IPS-18a (cell line): ENCODE data around the gene MEIS2.

ENCODE experiments used
- H3K27ac ChIP-seq: one replicate; pipeline ENCODE4 v1.5.1; 2013; ENCODE audit warnings: low read length
- H3K27me3 ChIP-seq: one replicate; pipeline ENCODE4 v1.6.1; 2013; ENCODE audit warnings: mild to moderate bottlenecking, low read length; ENCODE audit not compliant: control insufficient read depth, insufficient read depth
- H3K36me3 ChIP-seq: one replicate; pipeline ENCODE4 v1.6.1; 2013; ENCODE audit warnings: low read depth, low read length; ENCODE audit not compliant: control insufficient read depth
- H3K4me1 ChIP-seq: one replicate; pipeline ENCODE4 v1.6.1; 2013; ENCODE audit warnings: low read depth, low read length; ENCODE audit not compliant: control insufficient read depth
- H3K4me3 ChIP-seq: one replicate; pipeline ENCODE4 v1.5.1; 2013; ENCODE audit warnings: low read length
- H3K9ac ChIP-seq: one replicate; pipeline ENCODE4 v1.6.1; 2013; ENCODE audit warnings: mild to moderate bottlenecking, low read length, moderate library complexity
- H3K9me3 ChIP-seq: one replicate; pipeline ENCODE4 v1.6.1; 2013; ENCODE audit warnings: low read depth, low read length; ENCODE audit not compliant: control insufficient read depth

MEIS2 gene

GRCh38 chr15:36893276-36893675 lies 207.1 kb downstream of the MEIS2 start:
- Histone ChIP-seq H3K9me3 (no peaks in the 10 kb centered on the region), H3K27ac (no peak overlapping the region), H3K27me3 (peaks cover 51% of the 10 kb centered on the region), H3K9ac (no peak overlapping the region), H3K4me3 (no peak overlapping the region), H3K4me1 (peaks cover 29% of the 10 kb centered on the region), H3K36me3 (no peaks in the 10 kb centered on the region)

- peaks cover 84% of the 10 kb centered on the region for H3K27me3 ChIP-seq
These were observed 212.0 kb downstream of the MEIS2 start for GRCh38 chr15:36888011-36888992.

GRCh38 chr15:36887214-36887961 lies 213.0 kb downstream of the MEIS2 start:
- Histone ChIP-seq H3K27ac (no peak overlapping the region), H3K9ac (no peak overlapping the region), H3K27me3 (peaks cover 93% of the 10 kb centered on the region), H3K36me3 (no peaks in the 10 kb centered on the region), H3K9me3 (no peaks in the 10 kb centered on the region), H3K4me1 (peaks cover 56% of the 10 kb centered on the region), H3K4me3 (peak overlapping the region; percentile 54)

More at GRCh38 chr15:36888011-36888992, 212.0 kb downstream of the MEIS2 start:
- Histone ChIP-seq H3K4me1 (peaks cover 47% of the 10 kb centered on the region), H3K4me3 (peak overlapping the region; percentile 54), H3K27ac (no peak overlapping the region), H3K9ac (no peak overlapping the region), H3K9me3 (no peaks in the 10 kb centered on the region), H3K36me3 (no peaks in the 10 kb centered on the region)

GRCh38 chr15:36886701-36887100 lies 213.6 kb downstream of the MEIS2 start:
- no peaks in the 10 kb centered on the region for H3K36me3 ChIP-seq
- peak overlapping the region; percentile 13 for H3K9ac ChIP-seq
- H3K9me3 ChIP-seq, result no peaks in the 10 kb centered on the region
- H3K27ac ChIP-seq, result no peak overlapping the region
- peak overlapping the region; percentile 54 for H3K4me3 ChIP-seq
- H3K27me3 ChIP-seq, result peaks cover 100% of the 10 kb centered on the region
- peaks cover 57% of the 10 kb centered on the region for H3K4me1 ChIP-seq

- peaks cover 57% of the 10 kb centered on the region for H3K4me1 ChIP-seq
- H3K9me3 ChIP-seq, result no peaks in the 10 kb centered on the region
- peaks cover 100% of the 10 kb centered on the region for H3K27me3 ChIP-seq
- H3K36me3 ChIP-seq, result no peaks in the 10 kb centered on the region
- peak overlapping the region; percentile 13 for H3K9ac ChIP-seq
- no peak overlapping the region for H3K27ac ChIP-seq
- H3K4me3 ChIP-seq, result peak overlapping the region; percentile 54
These were observed 214.2 kb downstream of the MEIS2 start for GRCh38 chr15:36886191-36886590.

GRCh38 chr15:36885771-36886170 lies 214.6 kb downstream of the MEIS2 start:
- H3K4me3 ChIP-seq, result peak overlapping the region; percentile 54
- H3K36me3 ChIP-seq, result no peaks in the 10 kb centered on the region
- H3K9ac ChIP-seq, result no peak overlapping the region
- H3K9me3 ChIP-seq, result no peaks in the 10 kb centered on the region
- H3K27me3 ChIP-seq, result peaks cover 100% of the 10 kb centered on the region
- H3K27ac ChIP-seq, result no peak overlapping the region
- peaks cover 57% of the 10 kb centered on the region for H3K4me1 ChIP-seq

GRCh38 chr15:36884936-36885635 lies 215.3 kb downstream of the MEIS2 start:
- Histone ChIP-seq H3K36me3 (no peaks in the 10 kb centered on the region), H3K4me3 (peak overlapping the region; percentile 52), H3K9me3 (no peaks in the 10 kb centered on the region), H3K27ac (no peak overlapping the region), H3K9ac (no peak overlapping the region), H3K4me1 (peaks cover 57% of the 10 kb centered on the region), H3K27me3 (peaks cover 100% of the 10 kb centered on the region)

- H3K9me3 ChIP-seq, result no peaks in the 10 kb centered on the region
- no peaks in the 10 kb centered on the region for H3K36me3 ChIP-seq
- peak overlapping the region; percentile 52 for H3K4me3 ChIP-seq
- H3K4me1 ChIP-seq, result peaks cover 62% of the 10 kb centered on the region
- H3K27ac ChIP-seq, result no peak overlapping the region
- peaks cover 100% of the 10 kb centered on the region for H3K27me3 ChIP-seq
- no peak overlapping the region for H3K9ac ChIP-seq
These were observed 215.9 kb downstream of the MEIS2 start for GRCh38 chr15:36884518-36884875.

- Histone ChIP-seq H3K36me3 (no peaks in the 10 kb centered on the region), H3K9me3 (no peaks in the 10 kb centered on the region), H3K4me3 (peak overlapping the region; percentile 52), H3K9ac (no peak overlapping the region), H3K27me3 (peaks cover 100% of the 10 kb centered on the region), H3K27ac (no peak overlapping the region), H3K4me1 (peaks cover 66% of the 10 kb centered on the region)
These were observed 216.4 kb downstream of the MEIS2 start for GRCh38 chr15:36883713-36884517.

GRCh38 chr15:36882487-36883131 lies 217.7 kb downstream of the MEIS2 start:
- Histone ChIP-seq H3K4me1 (peaks cover 60% of the 10 kb centered on the region), H3K27ac (no peak overlapping the region), H3K36me3 (no peaks in the 10 kb centered on the region), H3K27me3 (peaks cover 100% of the 10 kb centered on the region), H3K9ac (no peak overlapping the region), H3K9me3 (no peaks in the 10 kb centered on the region), H3K4me3 (peak overlapping the region; percentile 5)
